Activated CD8-positive, alpha-beta memory T cell treated with anti-CD3 and anti-CD28 coated beads, Interleukin-2, amount 50 U/mL, for 1 hour (primary cell): Measurements from ENCODE around the gene INHBE.
A peak's percentile ranks its signal among the peaks of the same experiment; 100 is the strongest.
"Not testable (repeated sequence)": the region's sequence is repeated elsewhere in the genome, so short reads cannot be mapped to it uniquely, and the experiment has no call there.

ENCODE experiments used
- DNase-seq: peaks from one replicate; pipeline ENCODE4 v3.0.0-alpha.2; 2020; ENCODE audit errors: extremely low read depth

INHBE gene

DNA sequence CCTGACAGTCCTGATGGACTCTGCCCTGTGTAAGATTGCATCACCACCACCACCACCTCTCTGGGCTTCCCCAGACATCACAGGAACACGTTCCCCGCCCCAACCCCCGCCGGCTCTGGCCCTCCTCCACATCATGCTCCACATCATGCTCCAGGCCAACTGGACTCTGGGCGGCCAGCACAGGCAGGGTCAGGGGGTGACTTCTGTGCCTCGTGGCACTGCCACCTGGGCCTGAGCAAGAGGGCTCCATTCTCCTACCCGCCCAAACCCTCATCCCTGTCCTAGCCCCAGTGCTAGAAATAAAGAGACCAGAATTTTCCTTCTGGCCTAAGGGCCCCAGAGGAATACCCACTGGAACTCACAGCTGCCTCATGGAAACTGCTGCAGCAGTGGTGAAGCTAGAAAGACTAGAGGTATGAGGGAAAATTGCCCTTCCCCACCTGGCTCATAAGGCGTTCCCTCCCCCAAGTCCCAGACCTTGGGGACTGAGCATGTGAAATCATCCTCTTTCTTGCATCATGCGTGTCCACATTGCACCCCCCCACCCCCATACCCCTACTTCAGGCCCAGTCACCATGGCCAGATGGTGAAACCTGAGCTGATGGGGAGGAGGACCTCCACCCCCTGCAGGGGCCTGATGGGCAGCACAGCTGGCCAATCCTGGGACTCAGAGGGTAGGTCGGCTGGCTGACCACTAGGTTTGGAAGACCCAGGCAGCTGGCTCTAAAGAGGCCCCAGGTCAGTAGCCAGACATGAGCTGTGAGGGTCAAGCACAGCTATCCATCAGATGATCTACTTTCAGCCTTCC is at the start of gene INHBE:
INHBE (plus strand) TSS at position 742 of the 808 bp plus-strand sequence. CDS start 230 bp downstream, outside the sequence.
- no peak for DNase-seq

DNA sequence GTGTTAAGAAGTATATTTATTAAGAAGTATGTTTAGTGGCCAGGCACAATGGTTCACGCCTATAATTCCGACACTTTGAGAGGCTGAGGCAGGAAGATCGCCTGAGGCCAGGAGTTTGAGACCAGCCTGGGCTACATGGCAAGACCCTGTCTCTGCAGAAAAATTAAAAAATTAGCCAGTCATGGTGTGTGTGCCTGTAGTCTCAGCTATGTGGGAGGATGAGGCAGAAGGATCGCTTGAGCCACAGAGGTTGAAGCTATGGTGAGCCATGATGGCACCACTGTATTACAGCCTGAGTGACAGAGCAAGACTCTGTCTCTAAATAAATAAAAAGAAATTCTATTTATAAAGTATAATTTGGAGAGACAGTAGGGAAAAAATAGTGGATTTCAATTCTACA is 44.6 kb upstream of the INHBE start:
- DNase-seq, result no peak

DNA sequence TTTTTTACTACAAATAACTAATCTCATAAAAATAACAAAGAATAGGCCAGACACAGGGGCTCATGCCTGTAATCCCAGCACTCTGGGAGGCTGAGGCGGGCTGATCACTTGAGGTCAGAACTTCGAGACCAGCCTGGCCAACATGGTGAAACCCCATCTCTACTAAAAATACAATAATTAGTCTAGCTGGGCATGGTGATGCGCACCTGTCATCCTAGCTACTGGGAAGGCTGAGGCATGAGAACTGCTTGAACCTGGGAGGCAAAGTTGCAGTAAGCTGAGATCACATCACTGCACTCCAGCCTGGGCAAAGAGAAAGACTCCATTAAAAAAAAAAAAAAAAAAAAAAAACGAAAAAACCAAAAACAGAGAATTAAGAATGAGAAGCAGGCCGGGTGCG is 40.9 kb upstream of the INHBE start:
- not testable (repeated sequence) for DNase-seq

DNA sequence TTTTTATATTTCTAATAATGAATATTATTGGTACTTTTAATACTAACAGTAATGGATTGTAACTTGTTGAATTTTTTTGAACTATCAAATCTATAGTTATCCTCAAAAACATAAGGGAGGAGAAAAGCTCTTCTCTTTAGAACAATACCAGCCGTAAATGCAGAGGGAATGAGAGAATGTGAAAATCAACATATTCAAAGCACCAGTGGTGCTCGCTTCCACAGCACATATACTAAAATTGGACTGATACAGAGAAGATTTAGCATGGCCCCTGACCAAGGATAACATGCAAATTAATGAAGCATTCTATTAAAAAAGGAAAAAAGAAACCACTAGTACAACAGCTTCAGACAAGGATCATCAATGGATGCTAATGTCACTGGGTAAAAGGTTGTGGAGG is 40.0 kb upstream of the INHBE start:
- DNase-seq, result no peak

DNA sequence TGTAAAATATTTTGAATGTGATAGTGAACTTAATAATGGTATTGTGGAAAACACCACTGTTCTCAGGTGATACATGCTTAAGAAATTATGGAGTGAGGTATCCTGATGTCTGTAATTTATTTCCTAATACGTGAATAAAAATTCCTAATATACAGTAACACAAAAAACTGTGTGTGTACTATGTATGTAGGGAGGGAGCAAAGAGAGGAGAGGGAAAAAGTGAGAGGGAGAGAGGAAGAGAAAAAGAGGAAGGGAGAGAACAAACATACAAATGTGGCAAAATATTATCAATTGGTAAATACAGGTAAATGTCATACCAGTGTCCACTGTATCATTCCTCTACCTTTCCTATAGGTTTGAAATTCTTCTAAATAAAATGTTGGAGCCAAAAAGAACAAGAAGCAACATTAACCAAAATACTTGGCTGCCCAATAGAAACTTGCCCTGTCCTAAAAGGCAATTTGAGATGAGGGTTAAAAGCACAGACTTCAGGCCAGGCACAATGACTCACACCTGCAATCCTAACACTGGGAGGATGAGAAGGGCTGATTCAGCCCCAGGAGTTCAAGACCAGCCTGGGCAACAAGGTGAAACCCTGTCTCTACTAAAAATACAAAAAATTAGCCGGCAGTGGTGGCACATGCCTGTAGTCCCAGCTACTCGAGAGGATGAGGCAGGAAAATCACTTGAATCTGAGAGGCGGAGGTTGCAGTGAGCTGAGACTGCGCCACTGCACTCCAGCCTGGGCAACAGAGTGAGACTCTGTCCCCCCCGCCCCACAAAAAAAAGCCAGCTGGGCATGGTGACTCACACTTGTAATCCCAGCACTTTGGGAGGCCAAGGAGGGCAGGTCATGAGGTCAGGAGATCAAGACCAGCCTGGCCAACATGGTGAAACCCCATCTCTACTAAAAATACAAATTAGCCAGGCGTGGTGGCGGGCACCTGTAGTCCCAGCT is 38.8 kb upstream of the INHBE start:
- DNase-seq, result no peak

- DNase-seq, result no peak
These were observed 36.9 kb upstream of the INHBE start for GRCh38 chr12:57418255-57418654.

- DNase-seq, result no peak
These were observed 35.6 kb upstream of the INHBE start for GRCh38 chr12:57419495-57419894.

- DNase-seq, result no peak
These were observed 34.6 kb upstream of the INHBE start for GRCh38 chr12:57420482-57420881.

DNA sequence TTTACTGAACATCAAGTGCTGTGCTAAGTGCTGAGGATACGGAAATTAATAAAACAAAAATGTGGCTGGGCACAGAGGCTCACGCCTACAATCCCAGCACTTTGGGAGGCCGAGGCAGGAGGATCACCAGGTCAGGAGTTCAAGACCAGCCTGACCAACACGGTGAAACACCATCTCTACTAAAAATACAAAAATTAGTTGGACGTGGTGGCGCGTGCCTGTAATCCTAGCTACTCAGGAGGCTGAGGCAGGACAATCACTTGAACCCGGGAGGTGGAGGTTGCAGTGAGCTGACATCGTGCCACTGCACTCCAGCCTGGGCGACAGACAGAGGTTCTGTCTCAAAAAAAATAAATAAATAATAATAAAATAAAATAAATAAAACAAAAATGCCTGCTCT is 28.2 kb upstream of the INHBE start:
- DNase-seq, result not testable (repeated sequence)

- DNase-seq, result no peak
These were observed 26.1 kb upstream of the INHBE start for GRCh38 chr12:57428965-57429364.

- no peak for DNase-seq
These were observed 25.5 kb upstream of the INHBE start for GRCh38 chr12:57429473-57430111.

- no peak for DNase-seq
These were observed 24.8 kb upstream of the INHBE start for GRCh38 chr12:57430112-57430930.

GRCh38 chr12:57430931-57431566 is 24.1 kb upstream of the INHBE start, which contains the start of gene R3HDM2:
TSS of gene R3HDM2 (minus strand) at chr12:57431043. CDS start at chr12:57310428, 120,615 bp downstream.
- DNase-seq, result peak; percentile 81

DNA sequence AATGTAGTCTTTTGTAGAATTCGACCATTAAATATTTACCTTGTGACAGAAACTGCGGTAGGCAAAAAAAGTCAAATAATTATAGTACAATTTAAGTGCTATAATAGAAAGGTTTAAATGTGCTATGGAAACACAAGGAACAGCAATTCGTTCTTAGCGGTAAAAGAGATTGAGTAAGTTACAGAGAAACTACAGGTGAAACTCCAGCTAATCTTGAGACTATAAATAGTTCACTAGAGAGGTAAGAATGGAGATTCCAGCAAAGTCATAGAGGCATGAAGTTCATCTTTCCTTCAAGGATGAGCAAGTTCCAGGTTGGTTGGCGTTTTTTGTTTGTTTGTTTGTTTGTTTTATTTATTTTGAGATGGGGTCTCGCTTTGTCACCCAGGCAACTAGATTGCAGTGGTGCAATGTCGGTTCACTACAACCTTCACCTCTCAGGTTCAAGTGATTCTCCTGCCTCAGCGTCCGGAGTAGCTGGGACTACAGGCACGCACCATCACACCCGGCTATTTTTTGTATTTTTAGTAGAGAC is 23.4 kb upstream of the INHBE start:
- DNase-seq, result no peak

GRCh38 chr12:57433370-57433769 is 21.7 kb upstream of the INHBE start:
- DNase-seq, result no peak

DNA sequence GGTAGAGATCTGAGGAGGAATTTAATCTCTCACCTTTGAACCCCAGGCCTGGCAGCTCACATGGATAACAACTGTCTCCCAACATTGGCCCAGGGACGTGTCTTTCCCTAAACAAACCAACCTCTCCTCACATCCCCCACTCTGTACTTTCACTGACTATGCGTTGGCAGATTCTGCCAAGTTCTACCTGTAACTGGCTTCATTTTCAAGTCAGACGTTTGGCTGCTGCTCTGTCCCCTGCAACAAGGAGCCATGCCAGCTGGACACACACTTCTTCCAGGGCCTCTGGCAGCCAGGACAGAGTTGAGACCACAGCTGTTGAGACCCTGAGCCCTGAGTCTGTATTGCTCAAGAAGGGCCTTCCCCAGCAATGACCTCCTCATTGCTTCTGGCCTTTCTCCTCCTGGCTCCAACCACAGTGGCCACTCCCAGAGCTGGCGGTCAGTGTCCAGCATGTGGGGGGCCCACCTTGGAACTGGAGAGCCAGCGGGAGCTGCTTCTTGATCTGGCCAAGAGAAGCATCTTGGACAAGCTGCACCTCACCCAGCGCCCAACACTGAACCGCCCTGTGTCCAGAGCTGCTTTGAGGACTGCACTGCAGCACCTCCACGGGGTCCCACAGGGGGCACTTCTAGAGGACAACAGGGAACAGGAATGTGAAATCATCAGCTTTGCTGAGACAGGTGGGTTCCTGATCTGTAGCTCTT is 20.4 kb upstream of the INHBE start, which contains the start of gene INHBC:
INHBC (plus strand) TSS at position 268 of the 707 bp plus-strand sequence; CDS start at position 371, 103 bp downstream.
- DNase-seq, result no peak

- DNase-seq, result no peak
These were observed 19.8 kb upstream of the INHBE start for GRCh38 chr12:57435293-57435692.

DNA sequence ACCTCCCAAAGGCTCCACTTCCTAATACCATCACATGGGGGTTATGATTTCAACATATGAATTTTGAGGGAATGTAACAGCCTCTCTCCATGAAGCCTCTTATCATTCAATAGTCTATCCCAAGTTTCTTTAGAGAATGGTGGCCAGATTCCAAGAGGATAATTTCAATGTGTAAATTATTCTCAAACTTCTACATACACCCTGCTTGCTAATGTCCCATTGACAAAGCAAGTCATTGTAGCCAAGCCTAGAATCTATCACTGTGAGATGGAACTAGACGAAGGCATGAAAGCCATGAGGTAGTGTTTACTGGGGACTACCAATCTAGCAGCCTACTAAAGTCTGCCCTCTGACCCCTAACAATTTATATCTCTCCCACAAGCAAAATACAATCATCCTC is 16.7 kb upstream of the INHBE start:
- DNase-seq, result no peak

- no peak for DNase-seq
These were observed 15.3 kb upstream of the INHBE start for GRCh38 chr12:57439762-57440266.
